Gastroesophageal sphincter (tissue), 4 donors: Measurements from ENCODE around the gene DOCK2. TPM values are rescaled to one million over a fixed set of nuclear protein-coding genes. Genes with fewer than 3 reads are reported as not detected.
"Not testable (repeated sequence)": the region's sequence is repeated elsewhere in the genome, so short reads cannot be mapped to it uniquely, and the experiment has no call there.

Experiments
- ATAC-seq: fragments of 150-250 bp; one replicate; pipeline ENCODE4 v1.9.1; 2016; ENCODE audit warnings: mild to moderate bottlenecking, moderate library complexity
- H3K27ac ChIP-seq, 4 donors: fragments of 200-600 bp; sonication (generic) in 3 of 4; 1 replicate in 3 of 4; 2 replicates in 1 of 4; pipeline ENCODE4 v1.5.1; 2016 to 2019
- H3K27me3 ChIP-seq: fragments of 200-600 bp; sonication (generic); one replicate; pipeline ENCODE4 v1.5.1; 2019
- H3K36me3 ChIP-seq, 2 donors: fragments of 200-600 bp; sonication (generic); one replicate each; pipeline ENCODE4 v1.5.1; 2019; ENCODE audit warnings: control low read depth in 1 of 2
- H3K4me1 ChIP-seq, 3 donors: fragments of 200-600 bp; sonication (generic); 1 replicate in 2 of 3; 2 replicates in 1 of 3; pipeline ENCODE4 v1.5.1; 2016 to 2019; ENCODE audit warnings: control low read depth in 2 of 3
- H3K4me3 ChIP-seq, 2 donors: fragments of 200-600 bp; sonication (generic); one replicate each; pipeline ENCODE4 v1.5.1; 2019; ENCODE audit warnings: mild to moderate bottlenecking in 1 of 2, moderate library complexity in 1 of 2
- H3K9me3 ChIP-seq, 3 donors: fragments of 200-600 bp; sonication (generic); one replicate each; pipeline ENCODE4 v1.5.1; 2017 to 2019; ENCODE audit warnings: control low read depth in 2 of 3
- EP300 ChIP-seq: sonication (generic); formaldehyde crosslinking; IDR thresholded peaks from one replicate; pipeline ENCODE4 v1.6.1; 2017; ENCODE audit warnings: antibody characterized with exemption, mild to moderate bottlenecking
- POLR2A ChIP-seq, 2 donors: fragments of 450-650 bp; IDR thresholded peaks; one replicate each; pipeline ENCODE4 v1.6.1; 2017; ENCODE audit warnings: antibody characterized with exemption in 2 of 2, mild to moderate bottlenecking in 2 of 2, moderate library complexity in 1 of 2
- POLR2AphosphoS5 ChIP-seq: sonication (generic); formaldehyde crosslinking; IDR thresholded peaks from one replicate; pipeline ENCODE4 v1.6.1; 2017; ENCODE audit warnings: antibody characterized with exemption
- WGBS, 2 donors: methylation state at CpG; one replicate each; pipeline ENCODE4 v1.1.5; 2018; ENCODE audit warnings: low coverage in 1 of 2; 5-methylcytosine and 5-hydroxymethylcytosine counted together
- total RNA-seq, 4 donors: library from RNA; depleted of rRNA; stranded (reverse); fragments of >200 nt; gene quantifications; one replicate each; pipeline ENCODE4 v1.1.0, GENCODE V29; 2016
- TF ChIP-seq, protein P1 (sequence below), 4 experiments: fragments of 200-600 bp in 2 of 4; fragments of 450-650 bp in 2 of 4; sonication (generic) in 1 of 4; IDR thresholded peaks; one replicate each; pipeline ENCODE4 v1.5.1; 2017 to 2019; ENCODE audit warnings: antibody characterized with exemption in 4 of 4, mild to moderate bottlenecking in 2 of 4, moderate library complexity in 2 of 4

The DOCK2 gene
- total RNA-seq, 4 donors from 2014 or later = 9.3 to 20.6 (median 11.8) TPM

DNA sequence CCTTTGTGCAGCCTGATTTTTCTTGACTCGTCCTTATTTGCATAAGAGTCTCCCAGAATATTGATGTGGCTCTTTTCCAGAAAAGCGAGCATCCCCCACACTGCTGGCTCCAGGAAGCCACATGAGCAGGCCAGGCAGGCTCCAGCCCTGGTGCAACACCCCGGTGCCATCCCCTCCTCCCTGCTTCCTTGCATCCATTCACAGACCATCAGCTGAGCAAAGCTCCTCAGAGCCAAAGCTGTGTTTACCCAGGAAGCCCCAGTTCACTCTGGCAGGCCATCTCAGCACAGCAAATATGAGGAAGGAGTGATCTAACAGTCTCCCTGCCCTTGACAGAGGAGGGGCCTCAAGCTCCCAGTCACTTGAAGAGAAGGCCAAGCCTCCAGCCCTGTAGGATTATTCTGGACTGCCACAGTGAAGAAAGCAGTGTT, 308.8 kb downstream of the DOCK2 start:
- no peak overlapping the region for H3K27ac ChIP-seq

DNA sequence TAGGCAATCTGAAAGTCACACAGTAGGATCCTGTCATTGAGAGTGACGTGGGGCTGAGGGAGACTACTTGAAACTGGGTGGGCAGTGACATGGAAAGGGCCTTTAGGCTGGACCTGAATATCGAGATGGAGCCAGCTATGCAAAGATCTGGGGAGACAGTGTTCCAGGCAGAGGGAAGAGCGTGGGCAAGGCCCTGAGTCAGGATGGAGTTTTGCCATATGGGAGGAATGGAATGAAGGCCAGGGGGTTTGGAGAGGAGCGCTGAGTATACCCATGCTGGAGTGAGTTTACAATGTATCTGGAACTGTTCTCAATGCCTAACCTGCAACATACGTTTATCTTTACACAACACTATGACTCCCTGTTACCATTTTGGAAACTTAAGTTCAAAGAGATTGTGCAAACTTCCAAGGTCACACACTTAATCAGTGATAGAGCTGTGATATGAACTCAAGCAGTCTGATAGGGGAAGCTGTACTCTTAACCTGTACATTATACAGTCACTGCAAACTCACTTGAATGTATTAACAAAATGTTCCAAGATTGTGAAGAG, 309.7 kb downstream of the DOCK2 start:
- TF ChIP-seq, protein P1, sequence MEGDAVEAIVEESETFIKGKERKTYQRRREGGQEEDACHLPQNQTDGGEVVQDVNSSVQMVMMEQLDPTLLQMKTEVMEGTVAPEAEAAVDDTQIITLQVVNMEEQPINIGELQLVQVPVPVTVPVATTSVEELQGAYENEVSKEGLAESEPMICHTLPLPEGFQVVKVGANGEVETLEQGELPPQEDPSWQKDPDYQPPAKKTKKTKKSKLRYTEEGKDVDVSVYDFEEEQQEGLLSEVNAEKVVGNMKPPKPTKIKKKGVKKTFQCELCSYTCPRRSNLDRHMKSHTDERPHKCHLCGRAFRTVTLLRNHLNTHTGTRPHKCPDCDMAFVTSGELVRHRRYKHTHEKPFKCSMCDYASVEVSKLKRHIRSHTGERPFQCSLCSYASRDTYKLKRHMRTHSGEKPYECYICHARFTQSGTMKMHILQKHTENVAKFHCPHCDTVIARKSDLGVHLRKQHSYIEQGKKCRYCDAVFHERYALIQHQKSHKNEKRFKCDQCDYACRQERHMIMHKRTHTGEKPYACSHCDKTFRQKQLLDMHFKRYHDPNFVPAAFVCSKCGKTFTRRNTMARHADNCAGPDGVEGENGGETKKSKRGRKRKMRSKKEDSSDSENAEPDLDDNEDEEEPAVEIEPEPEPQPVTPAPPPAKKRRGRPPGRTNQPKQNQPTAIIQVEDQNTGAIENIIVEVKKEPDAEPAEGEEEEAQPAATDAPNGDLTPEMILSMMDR (IDR thresholded peaks at IDR 0.05) = no peak
- TF ChIP-seq POLR2A (IDR thresholded peaks at IDR 0.05) (no peak), EP300 (no peak)
- H3K27ac ChIP-seq = no peak overlapping the region
- peaks cover 6% of the 10 kb centered on the region for H3K27me3 ChIP-seq
- no peak overlapping the region for H3K4me3 ChIP-seq
- H3K36me3 ChIP-seq = no peaks in the 10 kb centered on the region
- no peak for ATAC-seq
- H3K4me1 ChIP-seq = no peaks in the 10 kb centered on the region
- 83 to 97% methylated on average over 5 of the region's 5 CpGs for WGBS, 2 donors
- no peaks in the 10 kb centered on the region for H3K9me3 ChIP-seq

More for the DNA sequence above, 308.8 kb downstream of the DOCK2 start:
- Histone ChIP-seq H3K27me3 (no peaks in the 10 kb centered on the region), H3K4me1 (no peaks in the 10 kb centered on the region), H3K36me3 (no peaks in the 10 kb centered on the region), H3K4me3 (no peak overlapping the region), H3K9me3 (no peaks in the 10 kb centered on the region)
- TF ChIP-seq EP300 (no peak), POLR2AphosphoS5 (no peak)
- 7% methylated on average over 2 of the region's 3 CpGs; no CpG with 5 or more reads in 1 of the 2 donors for WGBS, 2 donors
- peak; percentile 60 for ATAC-seq

DNA sequence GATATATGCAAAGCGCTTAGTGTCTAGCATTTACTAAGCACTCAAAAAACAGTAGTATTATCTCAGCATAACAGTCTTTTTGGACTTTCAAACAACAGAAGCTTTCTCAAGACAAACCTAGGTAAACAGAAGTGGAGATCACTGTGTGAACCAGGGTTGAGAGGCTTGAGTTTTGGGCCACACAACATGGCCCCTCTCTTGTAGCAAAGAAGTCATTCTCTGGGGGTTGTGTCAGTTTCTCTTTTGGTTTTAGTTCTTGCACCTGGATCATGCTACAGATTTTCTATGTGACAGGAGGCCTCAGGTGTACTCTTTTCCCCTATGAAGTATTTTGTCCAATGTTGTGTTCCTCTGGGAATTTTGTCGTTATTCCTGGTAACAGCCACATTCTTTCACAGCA, 313.3 kb downstream of the DOCK2 start:
- H3K27ac ChIP-seq = no peak overlapping the region
- TF ChIP-seq POLR2A (IDR thresholded peaks at IDR 0.05) (no peak), EP300 (no peak), POLR2AphosphoS5 (no peak)
- TF ChIP-seq, protein P1 (IDR thresholded peaks at IDR 0.05) = no peak
- H3K36me3 ChIP-seq = no peaks in the 10 kb centered on the region
- peaks cover 25% of the 10 kb centered on the region for H3K27me3 ChIP-seq
- WGBS, 2 donors = 70 to 71% methylated on average over 2 of the region's 2 CpGs
- no peaks in the 10 kb centered on the region for H3K9me3 ChIP-seq
- H3K4me3 ChIP-seq = no peak overlapping the region
- ATAC-seq = no peak
- H3K4me1 ChIP-seq = no peaks in the 10 kb centered on the region

DNA sequence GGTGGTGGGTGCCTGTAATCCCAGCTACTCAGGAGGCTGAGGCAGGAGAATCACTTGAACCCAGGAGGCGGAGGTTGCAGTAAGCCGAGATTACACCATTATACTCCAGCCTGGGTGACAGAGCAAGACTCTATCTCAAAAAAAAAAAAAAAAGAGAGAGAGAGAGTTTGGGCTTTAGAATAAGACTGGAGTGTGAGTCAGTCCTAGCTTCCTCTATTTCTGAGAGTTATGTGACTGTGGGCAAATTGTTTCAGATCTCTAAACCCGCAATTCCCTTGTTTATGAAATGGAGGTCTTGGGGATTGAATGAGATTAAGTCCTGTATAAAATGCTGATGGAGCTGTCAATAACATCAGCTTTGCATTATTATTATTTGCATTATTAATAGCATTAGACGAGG, 316.1 kb downstream of the DOCK2 start:
- ATAC-seq, H3K27ac ChIP-seq, H3K4me3 ChIP-seq, H3K4me1 ChIP-seq, H3K9me3 ChIP-seq, H3K36me3 ChIP-seq: not testable (repeated sequence)
- 69 to 70% methylated on average over 3 to 4 of the region's 4 CpGs for WGBS, 2 donors
- peaks cover 30% of the 10 kb centered on the region for H3K27me3 ChIP-seq

DNA sequence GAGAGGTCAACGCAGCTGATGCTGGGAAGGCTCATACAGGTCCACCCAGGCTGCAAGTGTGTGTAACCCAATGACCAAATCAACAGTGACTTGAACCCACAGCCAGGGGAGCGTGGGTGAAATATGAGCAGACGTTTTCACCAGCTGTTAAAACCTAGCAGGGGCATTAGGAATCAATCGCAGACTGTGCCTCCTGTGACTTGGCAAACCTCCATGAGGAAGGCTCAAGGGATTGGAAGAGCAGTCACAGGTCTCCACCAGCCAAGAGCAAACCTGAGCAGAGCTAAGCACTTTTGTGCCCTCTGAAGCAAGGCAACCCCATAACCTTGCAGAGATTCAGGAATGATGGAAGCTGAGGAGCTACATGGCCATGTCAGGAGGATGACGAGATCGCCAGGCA, 317.7 kb downstream of the DOCK2 start:
- Histone ChIP-seq H3K4me3 (no peak overlapping the region), H3K27me3 (peaks cover 34% of the 10 kb centered on the region), H3K4me1 (no peaks in the 10 kb centered on the region), H3K36me3 (no peaks in the 10 kb centered on the region), H3K9me3 (no peaks in the 10 kb centered on the region), H3K27ac (no peak overlapping the region)
- no peak for ATAC-seq
- 51% methylated on average over 3 of the region's 6 CpGs; no CpG with 5 or more reads in 1 of the 2 donors for WGBS, 2 donors
- TF ChIP-seq, protein P1 (IDR thresholded peaks at IDR 0.05) = no peak
- TF ChIP-seq EP300 = no peak
- TF ChIP-seq POLR2A (IDR thresholded peaks at IDR 0.05) = no peak

DNA sequence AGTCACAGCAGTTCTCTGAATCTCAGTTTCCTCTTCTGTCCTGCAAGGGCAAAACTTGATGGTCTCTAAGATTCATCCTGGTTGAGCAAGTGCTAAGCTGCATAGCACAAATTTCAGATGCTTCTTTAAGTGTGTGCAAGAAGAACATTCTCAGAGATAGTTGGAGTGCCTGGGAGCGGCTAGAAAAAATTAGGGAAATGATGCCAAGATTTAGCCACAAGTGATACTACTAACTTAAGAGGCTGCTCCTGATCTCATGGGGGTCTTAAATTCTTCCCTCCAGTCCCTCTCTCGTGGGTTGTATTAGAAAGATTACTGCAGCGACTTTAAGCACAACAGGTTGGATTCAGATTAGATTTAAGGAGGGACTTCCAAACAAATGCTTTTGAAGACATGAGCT, 319.1 kb downstream of the DOCK2 start:
- Histone ChIP-seq H3K4me1 (no peaks in the 10 kb centered on the region), H3K27me3 (peaks cover 32% of the 10 kb centered on the region), H3K36me3 (no peaks in the 10 kb centered on the region), H3K4me3 (no peak overlapping the region), H3K27ac (no peak overlapping the region), H3K9me3 (no peaks in the 10 kb centered on the region)
- 67 to 72% methylated on average over 2 of the region's 3 CpGs for WGBS, 2 donors
- no peak for ATAC-seq
- TF ChIP-seq, protein P1 (IDR thresholded peaks at IDR 0.05) = no peak
- TF ChIP-seq EP300 = no peak
- no peak for TF ChIP-seq POLR2A (IDR thresholded peaks at IDR 0.05)
- TF ChIP-seq POLR2AphosphoS5 = no peak
